ENCODE data around the gene FRMD3. TPM values are rescaled to one million over a fixed set of nuclear protein-coding genes. Genes with fewer than 3 reads are reported as not detected.

Gene FRMD3
- total RNA-seq, 1 experiment from 2014 or later = 3.9 TPM

DNA sequence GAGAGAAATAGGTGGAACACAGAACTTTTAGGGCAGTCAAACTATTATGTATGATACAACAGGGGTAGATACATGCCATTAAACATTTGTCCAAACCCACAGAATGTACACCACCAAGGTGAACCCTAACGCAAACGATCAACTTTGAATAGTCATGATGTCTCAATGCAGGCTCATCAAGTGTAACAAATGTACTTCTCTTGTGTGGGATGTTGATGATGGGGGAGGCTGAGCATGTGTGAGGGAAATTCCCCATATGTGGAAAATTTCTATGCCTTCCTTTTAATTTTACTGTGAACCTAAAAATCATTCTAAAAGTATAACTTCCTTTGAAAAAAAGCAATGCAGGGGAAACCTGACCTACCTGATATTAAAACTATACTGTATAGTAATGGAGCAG is 273.9 kb downstream of the FRMD3 start:
- H3K4me1 ChIP-seq (ENCODE audit: insufficient read depth, low read length) = peaks cover 13% of the 10 kb centered on the region; the same call in 1 of the 2 replicates
- H3K9me3 ChIP-seq (ENCODE audit: low read length) = no peaks in the 10 kb centered on the region
- H3F3A ChIP-seq (ENCODE audit: low read length, unreplicated experiment) = no peaks in the 10 kb centered on the region
- no peaks in the 10 kb centered on the region for H4K20me1 ChIP-seq (ENCODE audit: low read length)
- H3K79me2 ChIP-seq (ENCODE audit: low read length) = no peaks in the 10 kb centered on the region
- no peak overlapping the region for H2AFZ ChIP-seq (ENCODE audit: low read length)
- H3K9ac ChIP-seq (ENCODE audit: low read length) = no peak overlapping the region
- no peak overlapping the region for H3K27ac ChIP-seq (ENCODE audit: low read length)
- intact Hi-C loops (cut with micrococcal nuclease) = no loop called here
- no peaks in the 10 kb centered on the region for H3K27me3 ChIP-seq (ENCODE audit: low read length)
- no peak overlapping the region for H3K4me2 ChIP-seq (ENCODE audit: low read length)
- no peaks in the 10 kb centered on the region for H3K9me2 ChIP-seq (replicated peaks; ENCODE audit: low read length)
- no peaks in the 10 kb centered on the region for H3K36me3 ChIP-seq (ENCODE audit: low read depth, low read length)
- ATAC-seq = no peak
- no peak for DNase-seq
- CTCF ChIA-PET = no interaction called here
- no TSS peak for BruUV-seq (replicated peaks)
- H3K4me3 ChIP-seq (ENCODE audit: low read length) = no peak overlapping the region
- TF ChIP-seq EZH2 (IDR thresholded peaks at IDR 0.05; ENCODE audit: low read length, unreplicated experiment) (no peak), CTCF (conservative IDR thresholded peaks at IDR 0.05; ENCODE audit: low read depth, low read length) (no peak), EZH2phosphoT487 (IDR thresholded peaks at IDR 0.05; ENCODE audit: borderline replicate concordance, low read length) (no peak)
- POLR2A ChIA-PET (ENCODE audit: unreplicated experiment) = no interaction called here

- ChIA-PET POLR2A (ENCODE audit: unreplicated experiment) (no interaction called here), CTCF (no interaction called here)
- H3K4me1 ChIP-seq (ENCODE audit: insufficient read depth, low read length) = no peaks in the 10 kb centered on the region
- intact Hi-C loops (cut with micrococcal nuclease) = no loop called here
- H4K20me1 ChIP-seq (ENCODE audit: low read length) = no peaks in the 10 kb centered on the region
- no peaks in the 10 kb centered on the region for H3K36me3 ChIP-seq (ENCODE audit: low read depth, low read length)
- H3K4me2 ChIP-seq (ENCODE audit: low read length) = no peak overlapping the region
- no peaks in the 10 kb centered on the region for H3F3A ChIP-seq (ENCODE audit: low read length, unreplicated experiment)
- H3K9me3 ChIP-seq (ENCODE audit: low read length) = no peaks in the 10 kb centered on the region
- H3K9ac ChIP-seq (ENCODE audit: low read length) = no peak overlapping the region
- ATAC-seq (no peak), DNase-seq (no peak)
- BruUV-seq (replicated peaks) = no TSS peak
- no peaks in the 10 kb centered on the region for H3K27me3 ChIP-seq (ENCODE audit: low read length)
- H3K27ac ChIP-seq (ENCODE audit: low read length) = no peak overlapping the region
- no peak overlapping the region for H2AFZ ChIP-seq (ENCODE audit: low read length)
- H3K4me3 ChIP-seq (ENCODE audit: low read length) = no peak overlapping the region
- no peaks in the 10 kb centered on the region for H3K9me2 ChIP-seq (replicated peaks; ENCODE audit: low read length)
- no peaks in the 10 kb centered on the region for H3K79me2 ChIP-seq (ENCODE audit: low read length)
- TF ChIP-seq EZH2 (IDR thresholded peaks at IDR 0.05; ENCODE audit: low read length, unreplicated experiment) (no peak), CTCF (conservative IDR thresholded peaks at IDR 0.05; ENCODE audit: low read depth, low read length) (no peak), EZH2phosphoT487 (IDR thresholded peaks at IDR 0.05; ENCODE audit: borderline replicate concordance, low read length) (no peak)
These were observed 278.6 kb downstream of the FRMD3 start for GRCh38 chr9:83259558-83259957.

- Histone ChIP-seq H4K20me1 (ENCODE audit: low read length) (no peaks in the 10 kb centered on the region), H3K9me3 (ENCODE audit: low read length) (no peaks in the 10 kb centered on the region), H3K4me2 (ENCODE audit: low read length) (no peak overlapping the region), H2AFZ (ENCODE audit: low read length) (no peak overlapping the region), H3K9me2 (replicated peaks; ENCODE audit: low read length) (no peaks in the 10 kb centered on the region), H3K9ac (ENCODE audit: low read length) (no peak overlapping the region), H3K27me3 (ENCODE audit: low read length) (no peaks in the 10 kb centered on the region), H3K79me2 (ENCODE audit: low read length) (no peaks in the 10 kb centered on the region), H3K4me1 (ENCODE audit: insufficient read depth, low read length) (no peaks in the 10 kb centered on the region), H3K27ac (ENCODE audit: low read length) (no peak overlapping the region), H3F3A (ENCODE audit: low read length, unreplicated experiment) (no peaks in the 10 kb centered on the region), H3K36me3 (ENCODE audit: low read depth, low read length) (no peaks in the 10 kb centered on the region), H3K4me3 (ENCODE audit: low read length) (no peak overlapping the region)
- BruUV-seq (replicated peaks) = no TSS peak
- ChIA-PET CTCF (no interaction called here), POLR2A (ENCODE audit: unreplicated experiment) (no interaction called here)
- TF ChIP-seq EZH2phosphoT487 (IDR thresholded peaks at IDR 0.05; ENCODE audit: borderline replicate concordance, low read length) (no peak), EZH2 (IDR thresholded peaks at IDR 0.05; ENCODE audit: low read length, unreplicated experiment) (no peak), CTCF (conservative IDR thresholded peaks at IDR 0.05; ENCODE audit: low read depth, low read length) (no peak)
- DNase-seq (no peak), ATAC-seq (no peak)
- intact Hi-C loops (cut with micrococcal nuclease) = no loop called here
These were observed 280.0 kb downstream of the FRMD3 start for GRCh38 chr9:83257937-83258891.
